Fibroblast of skin of left biceps (primary cell): Measurements from ENCODE around the gene OMP.
"Not testable (repeated sequence)": the region's sequence is repeated elsewhere in the genome, so short reads cannot be mapped to it uniquely, and the experiment has no call there.

Source experiments
- DNase-seq, 2 experiments: peaks; one replicate each; pipeline ENCODE4 v3.0.0-alpha.2; 2013; ENCODE audit warnings: low read depth in 2 of 2

The OMP gene

DNA sequence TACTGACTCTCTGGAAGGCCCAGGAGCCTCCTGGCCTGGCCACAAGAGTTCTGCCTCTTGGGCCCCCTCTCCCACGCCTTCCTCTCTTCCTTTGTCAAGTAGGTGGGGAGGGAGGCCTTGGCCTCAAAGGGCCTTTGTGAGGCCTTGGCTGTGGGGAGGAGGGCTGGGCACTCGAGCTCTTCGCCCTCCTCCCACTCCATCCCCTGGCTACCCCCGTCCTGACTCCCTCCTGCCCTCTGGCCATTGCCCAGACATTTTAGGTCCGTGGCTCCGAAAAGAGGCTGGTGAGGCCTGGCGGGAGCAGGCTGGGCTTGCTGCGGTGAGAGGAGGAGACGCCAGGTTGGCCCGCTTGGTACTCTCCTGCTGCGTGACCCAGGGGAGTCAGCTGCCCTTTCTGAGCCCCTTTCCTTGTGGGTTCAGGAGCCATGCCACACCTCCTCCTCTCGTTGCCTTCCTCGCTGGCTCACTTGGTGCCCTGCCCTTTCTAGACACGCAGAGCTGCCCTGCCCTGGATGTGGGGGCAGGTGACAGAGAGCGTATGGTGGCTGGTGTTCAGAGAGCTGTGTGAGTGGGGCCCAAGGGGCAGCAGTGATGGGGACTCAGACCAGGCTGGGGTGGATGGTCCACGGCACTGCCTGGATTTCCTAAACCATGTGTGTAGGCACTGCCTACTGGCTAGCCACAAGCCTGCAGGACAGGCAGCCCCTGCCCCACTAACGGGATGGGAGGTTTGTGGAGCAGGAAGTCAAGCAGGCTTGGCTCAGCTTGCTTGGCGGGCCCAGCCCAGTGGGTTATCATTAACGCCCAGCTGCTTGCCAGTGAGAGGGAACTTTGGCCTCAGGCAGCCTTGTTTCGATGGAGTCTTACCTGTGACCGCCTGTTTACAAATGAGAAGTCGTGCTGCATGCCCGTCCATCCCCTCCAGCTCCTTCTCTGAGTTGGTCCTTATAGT is 15.8 kb upstream of the OMP start:
- no peak for DNase-seq

DNA sequence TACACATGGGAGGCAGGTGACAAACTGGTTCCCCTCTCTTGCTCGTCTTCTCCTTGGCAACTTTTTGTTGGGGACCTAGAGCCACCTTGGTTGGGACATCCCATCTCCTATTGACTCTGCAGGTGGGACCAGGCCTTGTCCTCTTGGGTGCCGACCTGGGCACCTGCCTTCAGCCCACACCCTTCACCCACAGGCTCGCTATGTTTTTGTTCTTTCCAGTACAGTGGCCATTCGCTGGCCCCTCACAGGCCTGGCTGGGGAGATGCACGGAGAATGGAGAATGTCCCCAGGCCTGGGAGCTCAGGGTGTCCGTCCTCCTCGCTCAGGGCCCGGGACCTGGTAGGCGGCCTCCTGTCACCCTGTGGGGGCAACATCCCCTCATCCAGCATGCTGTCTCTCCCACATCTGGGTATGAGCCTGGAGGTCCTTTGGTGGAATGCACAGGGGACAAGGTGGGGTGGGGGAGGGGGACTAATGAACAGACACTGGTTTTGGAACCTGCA is 14.9 kb upstream of the OMP start:
- DNase-seq: no peak

DNA sequence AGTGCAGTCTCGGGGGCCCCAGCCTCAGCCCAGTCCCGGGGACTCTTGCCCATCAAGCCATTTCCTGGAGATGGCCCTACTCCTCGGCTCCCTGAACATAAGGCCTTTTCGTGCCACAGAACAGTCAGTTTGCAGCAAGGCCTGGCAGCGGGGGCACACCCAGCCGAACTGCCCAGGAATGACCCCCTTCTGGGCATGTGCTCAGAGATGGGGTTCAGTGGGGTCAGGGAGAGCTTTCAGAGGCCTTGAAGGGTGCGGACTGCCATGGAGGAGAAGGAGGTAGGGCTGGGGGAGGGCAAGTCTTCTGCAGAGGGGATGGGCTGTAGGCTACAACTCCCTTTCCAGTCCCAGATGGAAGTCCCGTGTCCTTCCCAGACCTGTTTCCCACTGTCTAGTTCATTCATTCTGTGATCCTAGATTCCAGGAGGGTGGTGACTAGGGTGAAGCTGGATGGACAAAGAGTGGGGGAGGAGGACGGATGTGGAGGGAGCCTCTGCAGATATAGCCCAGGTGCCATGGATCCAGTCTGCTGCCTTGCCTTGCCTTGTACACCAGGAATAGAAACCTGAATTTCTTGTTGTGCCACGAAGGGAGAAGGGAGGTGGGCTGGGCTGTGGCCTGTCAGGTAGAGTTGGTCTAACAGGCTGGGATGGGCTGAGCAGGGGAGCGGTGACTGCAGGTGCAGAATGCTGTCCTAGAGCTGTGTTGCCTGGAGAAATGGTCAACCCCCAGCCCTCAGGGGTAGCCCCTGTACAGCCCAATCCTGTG is 14.2 kb upstream of the OMP start:
- no peak for DNase-seq

DNA sequence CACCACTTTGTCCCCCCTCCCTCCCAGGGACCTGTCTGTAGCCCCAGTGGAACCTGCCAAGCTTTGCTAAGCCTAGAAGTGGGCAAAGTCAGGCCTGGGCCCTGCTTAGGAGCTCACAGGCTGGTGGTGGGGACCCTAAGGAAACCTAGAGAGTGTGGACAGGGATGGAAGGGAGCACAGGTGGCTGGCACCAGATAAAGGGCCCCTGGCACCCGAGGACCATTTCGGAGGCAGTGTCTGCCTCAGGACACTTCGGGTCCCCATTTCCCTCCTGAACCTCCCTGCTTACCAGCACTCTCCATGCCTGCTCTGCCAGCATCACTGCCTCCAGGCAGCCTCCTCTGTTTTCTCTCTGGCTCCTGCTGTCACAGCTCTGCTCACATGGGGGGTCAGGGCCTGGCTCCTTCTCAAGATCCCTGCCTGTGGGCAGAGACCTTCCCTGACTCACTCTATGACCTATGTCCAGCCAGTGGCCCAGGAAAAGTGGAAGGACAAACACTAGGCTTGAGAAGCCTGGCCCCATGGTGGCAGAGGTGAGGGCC is 13.6 kb upstream of the OMP start:
- no peak for DNase-seq

DNA sequence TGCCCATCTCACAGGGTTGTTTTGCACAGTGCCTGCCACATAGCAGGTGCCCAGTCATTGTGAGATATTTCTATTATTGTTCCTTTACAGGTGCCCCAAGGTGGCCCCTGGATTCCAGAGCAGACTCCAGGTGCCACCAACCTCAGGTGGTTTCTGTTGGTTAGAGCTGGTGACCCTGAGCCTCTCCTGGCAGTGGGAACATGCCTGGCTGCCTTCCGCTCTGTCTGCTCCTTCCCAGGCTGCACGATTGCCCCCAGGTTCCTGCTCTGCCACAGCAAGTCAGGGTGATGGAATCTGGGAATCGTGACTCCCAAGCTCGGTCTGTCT is 12.6 kb upstream of the OMP start:
- DNase-seq: no peak

DNA sequence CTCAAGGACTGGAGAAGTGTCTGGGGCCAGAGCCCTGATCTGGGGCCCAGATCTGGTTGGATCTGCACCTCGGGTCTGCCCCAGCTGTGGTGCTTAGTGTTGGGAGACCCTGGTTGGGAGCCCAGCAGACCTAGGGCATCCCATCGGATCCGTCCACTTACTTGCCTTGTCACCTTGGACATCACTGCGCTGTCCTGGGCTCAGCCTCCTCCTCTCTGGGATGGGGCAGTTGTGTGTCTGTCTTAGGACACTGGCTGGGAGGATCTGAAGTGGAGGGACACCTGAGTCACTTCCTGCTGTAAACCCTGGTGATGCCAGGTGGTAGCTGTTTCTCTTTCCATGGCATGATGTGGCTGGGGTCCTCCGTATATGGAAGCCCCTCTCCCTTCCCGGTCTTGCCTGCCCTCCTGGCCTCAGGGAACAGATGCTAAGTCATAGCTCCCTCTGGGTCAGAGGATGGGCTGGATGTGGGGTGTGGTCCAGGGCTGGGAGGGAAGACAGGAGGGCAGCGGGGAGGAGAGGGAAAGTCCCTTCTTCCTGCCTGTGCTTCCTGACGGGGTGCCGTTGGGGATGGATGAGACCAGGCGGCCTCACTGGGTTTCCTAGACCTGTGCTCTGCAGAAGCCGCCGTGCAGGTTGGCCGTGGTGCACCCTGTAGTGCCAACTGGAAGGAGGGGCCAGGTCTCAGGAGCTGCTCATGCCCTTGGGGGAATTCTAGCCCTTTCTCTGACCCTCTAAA is 12.1 kb upstream of the OMP start:
- no peak for DNase-seq

DNA sequence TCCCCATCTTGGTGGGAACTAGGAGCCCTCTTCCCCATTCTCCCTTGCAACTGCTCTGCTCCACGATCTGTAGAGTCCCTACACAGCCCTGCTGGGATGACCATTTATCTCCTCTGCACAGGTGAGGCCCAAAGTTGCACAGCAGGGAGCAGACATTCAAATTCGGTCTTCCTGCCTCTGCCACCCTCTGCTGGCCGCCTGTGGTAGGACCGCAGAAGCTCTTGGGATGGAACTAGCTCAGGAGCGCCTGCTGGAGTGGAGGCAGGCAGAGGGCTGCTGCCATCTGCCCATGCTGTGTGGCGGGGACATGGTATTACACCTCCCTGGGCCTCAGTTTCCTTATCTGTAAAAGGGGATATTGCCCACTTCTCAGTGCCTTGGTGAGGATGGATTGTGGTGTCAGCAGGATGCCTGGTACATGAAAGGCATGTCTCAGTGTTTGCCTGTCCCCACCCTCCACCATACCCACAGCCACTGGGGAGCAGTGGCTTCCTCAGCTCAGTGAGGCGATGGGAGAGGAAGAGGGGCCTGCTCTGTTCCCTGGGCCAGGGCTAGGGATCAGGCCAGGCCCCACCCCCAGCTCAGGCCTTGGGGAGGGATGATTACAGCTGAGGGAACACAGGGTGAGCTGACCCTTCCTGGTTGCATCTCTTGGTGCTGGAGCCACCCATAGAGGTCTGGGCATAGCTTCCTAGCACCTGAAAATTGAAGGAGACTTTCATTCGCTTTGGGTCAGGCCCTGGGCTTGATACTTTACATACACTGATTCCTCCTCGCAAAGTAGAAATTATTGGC is 11.3 kb upstream of the OMP start:
- no peak for DNase-seq

DNA sequence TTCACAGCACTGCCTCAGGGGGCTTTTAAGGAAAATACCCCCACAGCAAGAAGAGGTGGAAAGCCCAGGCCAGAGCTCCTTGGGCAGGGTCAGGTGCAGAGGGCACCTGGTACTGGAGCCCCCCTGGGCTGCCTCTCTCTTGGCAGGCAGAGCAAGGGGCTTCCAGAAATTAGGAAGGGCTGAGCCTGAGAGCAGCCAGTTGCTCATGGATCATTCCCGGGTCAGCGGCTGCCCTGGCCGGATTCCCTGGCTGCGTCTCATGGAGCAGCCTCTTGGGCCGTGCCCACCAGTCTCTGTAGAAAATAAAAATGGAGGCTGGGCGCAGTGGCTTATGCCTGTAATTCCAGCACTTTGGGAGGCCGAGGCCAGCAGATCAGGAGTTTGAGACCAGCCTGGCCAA is 10.3 kb upstream of the OMP start:
- DNase-seq: no peak

DNA sequence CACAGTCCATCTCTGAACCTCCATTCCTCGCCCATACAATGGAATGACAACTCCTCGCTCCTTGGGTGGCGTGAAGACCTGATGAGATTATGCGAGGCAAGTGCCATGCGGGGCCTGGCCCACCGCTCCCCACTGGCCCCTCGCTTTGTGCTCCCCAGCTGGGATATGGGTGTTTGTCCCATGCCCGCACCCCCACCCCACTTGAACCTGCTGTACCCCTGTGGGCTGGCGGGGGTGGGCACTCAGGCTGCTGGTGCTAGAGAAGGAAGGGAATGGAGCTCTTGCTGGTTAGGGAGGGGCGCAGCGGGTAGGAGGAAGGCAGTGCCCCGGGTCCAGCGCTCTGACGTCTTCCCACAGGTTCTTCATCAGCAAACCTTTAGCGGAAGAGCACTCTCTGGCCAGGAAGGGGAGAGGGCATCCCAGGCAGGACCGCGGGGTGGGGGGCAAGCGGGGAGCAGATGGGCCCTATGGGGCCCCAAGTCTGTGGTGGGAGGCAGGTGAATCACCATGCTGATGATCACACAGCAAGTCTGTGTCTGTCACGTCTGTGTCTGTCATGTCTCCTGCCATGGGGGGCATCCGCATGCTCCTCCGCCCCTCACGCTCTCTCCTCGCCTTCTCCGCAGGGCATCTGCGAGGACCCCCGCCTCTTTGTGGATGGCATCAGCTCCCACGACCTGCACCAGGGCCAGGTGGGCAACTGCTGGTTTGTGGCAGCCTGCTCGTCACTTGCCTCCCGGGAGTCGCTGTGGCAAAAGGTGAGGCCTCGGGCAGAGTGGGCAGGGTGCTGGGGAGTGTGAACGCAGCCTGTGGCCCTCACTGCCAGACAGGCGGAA is 9.4 kb upstream of the OMP start:
- no peak for DNase-seq

DNA sequence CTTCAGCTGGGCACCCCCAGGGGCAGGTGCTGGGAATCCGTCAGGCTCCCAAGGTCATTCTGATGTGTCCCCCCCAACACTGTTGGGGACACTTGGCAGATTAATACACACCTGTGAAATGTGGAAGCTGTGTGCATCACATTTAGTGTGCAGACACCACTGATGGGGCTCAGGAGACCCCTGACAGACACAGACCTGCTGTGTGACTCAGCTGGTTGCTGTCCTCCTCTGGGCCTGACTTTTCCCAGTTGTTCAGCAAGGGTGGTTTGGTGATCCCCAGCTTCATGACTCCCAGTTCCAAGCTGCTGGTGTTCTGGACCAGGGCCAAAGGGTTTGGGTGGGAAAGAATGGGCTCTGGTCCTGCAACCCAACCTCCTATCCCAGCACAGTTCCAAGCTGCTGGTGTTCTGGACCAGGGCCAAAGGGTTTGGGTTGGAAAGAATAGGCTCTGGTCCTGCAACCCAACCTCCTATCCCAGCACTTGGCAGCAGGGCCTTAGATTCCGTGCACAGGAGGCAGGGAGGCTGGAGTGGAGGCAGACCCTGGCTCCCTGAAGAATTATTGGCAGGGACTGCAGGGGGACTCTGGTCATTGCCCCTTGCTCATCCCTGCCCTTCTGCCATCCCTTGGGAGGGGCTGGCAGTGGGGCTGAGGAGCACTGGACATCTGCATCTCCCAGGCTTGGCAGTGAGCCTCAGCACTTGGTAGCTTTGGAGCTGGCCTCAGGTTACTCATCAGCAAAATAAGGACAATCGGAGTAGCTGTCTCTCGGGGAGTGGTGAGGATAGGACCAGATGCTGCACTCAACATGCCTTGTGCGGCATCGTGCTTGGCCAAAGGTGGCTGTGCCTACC is 8.4 kb upstream of the OMP start:
- no peak for DNase-seq

DNA sequence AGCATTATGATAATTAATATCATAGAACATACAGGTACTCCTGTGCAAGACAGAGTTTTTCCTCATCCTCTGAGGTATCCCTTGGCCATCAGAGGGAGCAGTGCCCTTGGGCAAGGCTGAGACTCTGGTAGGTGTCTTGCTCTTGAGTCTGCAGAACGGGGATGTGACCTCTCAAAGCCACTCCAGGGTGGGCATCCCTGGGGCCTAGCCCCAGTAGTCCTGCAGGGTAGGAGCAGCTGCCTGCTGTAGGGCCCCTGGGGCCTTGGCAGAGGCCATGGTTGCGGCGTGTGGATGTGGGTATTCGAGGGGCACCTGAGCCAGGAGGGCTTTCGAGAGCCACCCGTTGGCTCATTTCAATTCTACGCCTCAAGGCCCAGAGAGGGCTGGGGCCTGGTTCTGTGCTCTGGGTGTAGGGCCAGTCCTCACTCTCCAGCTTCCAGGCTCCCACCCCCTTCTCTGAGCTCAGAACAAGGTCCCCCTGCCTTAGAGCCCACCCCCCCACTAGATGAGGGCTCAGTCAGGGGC is 7.7 kb upstream of the OMP start:
- no peak for DNase-seq

DNA sequence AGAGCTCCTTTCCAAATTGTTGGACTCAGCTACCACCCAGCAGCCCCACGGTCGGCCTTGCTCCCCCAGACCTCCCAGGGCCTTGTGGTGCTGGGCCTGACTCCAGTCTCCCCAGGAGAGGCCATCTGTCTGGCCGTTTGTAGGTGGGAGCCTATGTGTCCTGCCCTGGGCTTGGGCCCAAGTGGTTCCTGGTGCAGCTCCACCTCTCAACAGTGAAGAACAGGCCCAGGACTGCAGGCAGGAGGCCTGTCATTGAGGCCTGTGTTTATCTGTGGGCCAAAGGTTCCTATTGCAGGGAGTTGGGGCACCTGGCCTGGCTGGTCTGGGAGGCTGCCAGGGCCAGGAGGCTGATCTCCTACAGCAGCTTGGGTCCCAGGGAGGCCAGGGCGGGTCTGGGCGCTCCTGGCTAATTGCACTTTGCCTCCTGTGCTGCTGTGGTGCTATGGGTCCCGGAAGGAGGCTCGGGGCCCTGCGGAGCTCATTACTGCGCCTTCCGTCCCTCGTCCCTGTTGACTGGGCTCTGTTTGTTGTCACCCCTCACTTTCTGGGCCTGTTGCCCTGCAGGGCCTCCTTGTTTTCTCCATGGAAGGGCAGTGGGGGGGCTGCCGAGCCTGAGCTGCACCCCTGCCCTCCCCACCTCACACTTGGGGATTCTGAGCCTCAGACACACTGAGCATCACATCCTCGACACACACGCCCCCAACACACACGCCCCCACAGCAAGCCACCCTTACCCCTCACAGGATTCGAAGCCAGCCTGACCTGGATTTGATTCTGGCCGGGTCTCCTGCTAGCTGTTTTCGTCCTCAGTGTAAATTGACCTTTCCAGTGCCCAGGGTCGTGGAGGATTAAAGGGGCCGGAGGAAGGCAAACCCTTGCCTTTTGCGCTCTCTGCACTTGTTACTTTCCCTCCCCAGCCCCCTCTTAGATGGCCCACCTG is 6.8 kb upstream of the OMP start:
- no peak for DNase-seq

DNA sequence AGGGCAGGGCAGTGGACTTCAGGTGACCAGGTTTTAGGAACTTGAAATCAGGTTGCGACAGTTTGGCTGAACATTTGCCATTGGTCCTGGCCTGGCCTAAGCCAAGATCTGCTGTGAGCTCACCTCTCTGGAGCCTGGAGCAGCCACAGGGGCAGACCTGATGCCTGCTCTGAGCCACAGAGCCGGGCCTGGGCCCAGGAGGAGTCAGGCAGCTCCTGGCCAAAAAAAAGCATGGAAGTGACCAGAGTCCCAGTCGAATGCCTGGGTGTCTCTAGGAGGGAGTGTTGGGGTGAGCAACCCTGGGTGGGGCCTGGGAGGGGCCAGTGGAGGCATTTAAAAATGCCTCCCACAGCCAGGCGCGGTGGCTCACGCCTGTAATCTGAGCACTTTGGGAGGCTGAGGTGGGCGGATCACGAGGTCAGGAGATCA is 6.0 kb upstream of the OMP start:
- DNase-seq: no peak

DNA sequence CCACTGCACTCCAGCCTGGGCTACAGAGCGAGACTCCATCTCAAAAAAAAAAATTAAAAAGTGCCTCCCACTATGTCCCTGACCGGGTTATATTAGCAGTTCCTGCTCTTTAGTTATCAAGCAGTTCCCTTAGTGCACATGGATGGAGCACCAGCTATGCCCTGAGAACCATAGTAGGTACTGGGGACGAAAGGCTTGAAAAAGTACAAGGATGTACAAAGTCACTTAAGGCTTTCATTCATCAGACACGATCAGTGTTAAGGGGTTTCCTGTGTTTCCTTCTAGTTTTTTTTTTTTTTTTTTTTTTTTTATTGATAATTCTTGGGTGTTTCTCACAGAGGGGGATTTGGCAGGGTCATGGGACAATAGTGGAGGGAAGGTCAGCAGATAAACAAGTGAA is 5.5 kb upstream of the OMP start:
- DNase-seq: not testable (repeated sequence)

DNA sequence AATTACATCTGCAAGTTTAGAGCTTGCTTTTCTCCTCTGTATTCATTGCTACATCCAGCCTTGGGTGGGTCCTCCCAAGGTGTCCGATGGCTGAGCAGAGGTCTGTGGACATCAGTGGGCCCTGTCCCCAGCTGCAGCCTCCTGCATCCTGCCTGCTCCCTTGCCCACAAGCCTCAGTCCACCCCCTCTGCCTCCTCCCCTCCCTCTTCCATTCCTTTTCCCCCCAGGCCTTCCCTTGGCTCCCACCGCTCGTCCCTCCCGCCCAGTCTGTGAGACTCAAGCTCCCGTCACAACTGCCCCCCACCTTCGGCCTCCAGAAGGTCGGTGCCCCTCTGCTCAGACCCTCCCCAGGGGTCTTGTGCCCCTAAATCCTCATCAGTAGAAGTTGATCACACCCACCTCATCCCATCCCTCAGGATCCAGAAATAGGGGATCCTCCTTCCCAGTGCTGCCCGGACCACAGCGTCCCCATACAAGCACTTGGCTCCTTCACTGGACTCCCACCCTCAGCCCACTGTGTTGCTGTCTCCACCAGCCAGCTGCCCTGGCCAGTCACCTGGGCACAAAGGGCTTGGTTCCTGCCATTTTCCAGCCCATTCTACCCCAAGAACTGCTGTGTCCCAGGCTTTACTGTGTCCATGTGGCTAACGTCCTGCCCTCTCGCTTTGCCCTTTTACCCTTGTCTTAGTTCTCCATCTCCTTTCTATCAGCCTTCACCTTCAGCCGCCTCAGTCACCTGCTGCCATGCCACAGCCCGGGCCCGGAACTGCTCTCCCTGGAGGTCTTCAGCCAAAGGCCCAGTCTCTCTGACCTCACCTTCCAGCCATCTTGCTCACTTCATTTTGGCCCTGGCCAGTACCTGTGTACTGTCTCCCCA is 2.2 kb upstream of the OMP start:
- DNase-seq: no peak

DNA sequence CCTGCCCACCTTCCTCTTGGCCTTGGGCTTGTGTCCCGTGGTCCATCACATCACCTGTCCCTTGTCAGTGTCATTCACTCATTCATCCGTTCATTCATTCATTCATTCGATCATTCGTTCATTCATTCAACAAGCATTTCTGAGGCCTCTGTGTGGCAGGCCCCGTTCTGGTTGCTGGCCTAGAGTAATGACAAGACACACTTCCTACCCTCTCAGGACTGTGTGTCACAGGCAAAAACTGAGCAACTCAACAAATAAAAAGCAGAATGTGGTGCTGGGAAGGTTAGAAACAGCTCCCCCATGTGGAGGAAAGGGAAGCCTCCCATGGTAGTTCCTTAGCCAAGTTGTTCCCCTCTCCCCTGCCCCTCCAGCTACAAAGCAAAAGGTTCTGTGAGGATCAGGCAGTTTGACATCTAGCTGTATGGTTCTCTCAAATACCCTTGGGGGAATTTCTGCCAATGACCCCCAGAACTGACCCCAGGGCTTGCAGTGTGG is 1.6 kb upstream of the OMP start:
- no peak for DNase-seq

DNA sequence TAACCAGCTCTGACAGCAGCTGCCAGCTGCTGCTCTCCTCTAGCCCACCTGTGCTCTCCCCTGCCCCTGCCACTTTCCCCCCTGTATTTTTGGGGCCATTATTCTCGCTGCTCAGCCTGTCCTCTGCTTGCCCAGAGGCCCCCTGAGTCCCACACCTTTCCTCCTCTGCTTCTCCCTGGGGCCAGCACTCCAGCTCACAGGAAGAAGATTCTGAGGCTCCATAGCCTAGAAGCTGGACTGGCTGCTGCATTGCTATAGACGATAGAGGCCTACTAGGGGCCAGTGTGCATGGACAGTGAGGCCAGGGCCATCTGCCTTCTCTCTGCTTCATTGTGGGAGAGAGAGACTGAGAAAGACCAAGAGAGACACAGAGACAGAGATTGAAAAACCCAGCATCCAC is 679 bp downstream of the OMP start:
- DNase-seq: no peak
